Activated naive CD4-positive, alpha-beta T cell treated with Interleukin-2 at 50 U/mL for 16 hours (primary cell): ENCODE measurements around the gene SH2D3C.

ENCODE experiments used
- DNase-seq: peaks from one replicate; pipeline ENCODE4 v3.0.0-alpha.2; 2020

SH2D3C gene

GRCh38 chr9:127778280-127779135 is at the start of gene SH2D3C:
Gene SH2D3C, minus strand, starts transcription at chr9:127778666. Its CDS starts 39 bp downstream, at chr9:127778627.
- DNase-seq, result peak; percentile 62

- DNase-seq, result no peak
These were observed 47.9 kb upstream of the SH2D3C start for GRCh38 chr9:127826253-127826913.

GRCh38 chr9:127825319-127826051 is 47.0 kb upstream of the SH2D3C start:
- no peak for DNase-seq

- DNase-seq, result no peak
These were observed 43.6 kb upstream of the SH2D3C start for GRCh38 chr9:127822108-127822507.

GRCh38 chr9:127818574-127818973 is 40.1 kb upstream of the SH2D3C start:
- no peak for DNase-seq

GRCh38 chr9:127817881-127818434 is 39.5 kb upstream of the SH2D3C start:
- no peak for DNase-seq

- DNase-seq, result no peak
These were observed 38.3 kb upstream of the SH2D3C start for GRCh38 chr9:127816728-127817127.

- DNase-seq, result no peak
These were observed 37.9 kb upstream of the SH2D3C start for GRCh38 chr9:127816362-127816725.

- no peak for DNase-seq
These were observed 37.3 kb upstream of the SH2D3C start for GRCh38 chr9:127815512-127816361.

GRCh38 chr9:127814619-127815511 is 36.4 kb upstream of the SH2D3C start:
- DNase-seq, result no peak

- no peak for DNase-seq
These were observed 35.3 kb upstream of the SH2D3C start for GRCh38 chr9:127813686-127814226.

GRCh38 chr9:127812936-127813675 is 34.6 kb upstream of the SH2D3C start:
- no peak for DNase-seq

- DNase-seq, result no peak
These were observed 33.5 kb upstream of the SH2D3C start for GRCh38 chr9:127812011-127812410.

- no peak for DNase-seq
These were observed 32.1 kb upstream of the SH2D3C start for GRCh38 chr9:127810378-127811187.

GRCh38 chr9:127809540-127810377 is 31.3 kb upstream of the SH2D3C start:
- DNase-seq, result no peak

GRCh38 chr9:127809002-127809539 is 30.6 kb upstream of the SH2D3C start:
- no peak for DNase-seq

- no peak for DNase-seq
These were observed 30.0 kb upstream of the SH2D3C start for GRCh38 chr9:127808347-127809001.
